ENCODE data around the gene ANKRD13D. TPM values are rescaled to one million over a fixed set of nuclear protein-coding genes. Genes with fewer than 3 reads are reported as not detected.

ANKRD13D gene
- total RNA-seq, 1 experiment from 2014 or later = 79.6 TPM

DNA sequence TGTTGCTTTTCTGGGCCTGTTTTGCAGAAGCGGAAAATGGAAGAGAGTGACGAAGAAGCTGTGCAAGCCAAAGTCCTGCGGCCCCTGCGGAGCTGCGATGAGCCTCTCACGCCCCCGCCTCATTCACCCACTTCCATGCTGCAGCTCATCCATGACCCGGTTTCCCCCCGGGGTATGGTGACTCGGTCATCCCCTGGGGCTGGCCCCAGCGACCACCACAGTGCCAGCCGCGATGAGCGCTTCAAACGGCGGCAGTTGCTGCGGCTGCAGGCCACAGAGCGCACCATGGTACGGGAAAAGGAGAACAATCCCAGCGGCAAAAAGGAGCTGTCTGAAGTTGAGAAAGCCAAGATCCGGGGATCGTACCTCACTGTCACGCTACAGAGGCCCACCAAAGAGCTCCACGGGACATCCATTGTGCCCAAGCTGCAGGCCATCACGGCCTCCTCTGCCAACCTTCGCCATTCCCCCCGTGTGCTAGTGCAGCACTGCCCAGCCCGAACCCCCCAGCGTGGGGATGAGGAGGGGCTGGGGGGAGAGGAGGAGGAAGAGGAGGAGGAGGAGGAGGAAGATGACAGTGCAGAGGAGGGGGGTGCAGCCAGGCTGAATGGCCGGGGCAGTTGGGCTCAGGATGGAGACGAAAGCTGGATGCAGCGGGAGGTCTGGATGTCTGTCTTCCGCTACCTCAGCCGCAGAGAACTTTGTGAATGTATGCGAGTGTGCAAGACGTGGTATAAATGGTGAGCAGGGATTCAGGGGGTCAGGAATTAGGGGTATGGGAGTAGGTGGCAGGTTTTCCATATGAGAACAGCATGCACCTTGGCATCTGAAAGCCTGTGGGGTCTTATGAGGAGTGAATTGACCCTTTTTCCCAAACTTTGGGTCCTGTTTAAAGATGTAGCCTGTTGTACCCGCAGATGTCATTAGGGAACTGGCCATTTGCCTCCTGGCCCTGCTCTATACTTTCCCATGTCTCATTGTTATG lies 38.8 kb upstream of the ANKRD13D start:
- Histone ChIP-seq H3K9me2 (ENCODE audit: insufficient read depth) (no peaks in the 10 kb centered on the region), H3F3A (ENCODE audit: insufficient read depth, low read depth) (peaks cover 82% of the 10 kb centered on the region), H3K9me3 (ENCODE audit: insufficient read depth, low read depth) (no peaks in the 10 kb centered on the region), H2AFZ (no peak overlapping the region), H3K79me2 (ENCODE audit: low read depth) (peaks cover 61% of the 10 kb centered on the region), H3K4me1 (replicated peaks; ENCODE audit: insufficient read depth) (peaks cover 64% of the 10 kb centered on the region), H3K4me2 (no peak overlapping the region), H3K36me3 (ENCODE audit: low read depth) (peaks cover 85% of the 10 kb centered on the region), H4K20me1 (ENCODE audit: insufficient read depth) (peaks cover 31% of the 10 kb centered on the region), H3K27me3 (ENCODE audit: insufficient read depth, low read depth) (no peaks in the 10 kb centered on the region), H3K4me3 (no peak overlapping the region), H3K27ac (no peak overlapping the region)
- POLR2A ChIA-PET (ENCODE audit: unreplicated experiment) = no interaction called here
- BruUV-seq (replicated peaks) = no TSS peak
- no peak for TF ChIP-seq EZH2 (IDR thresholded peaks at IDR 0.05; ENCODE audit: low read depth)
- intact Hi-C loops (cut with micrococcal nuclease; ENCODE audit: unreplicated experiment) = no loop called here
- DNase-seq = peak in 1 of 2 experiments; percentile 31
- CTCF ChIA-PET = no interaction called here

DNA sequence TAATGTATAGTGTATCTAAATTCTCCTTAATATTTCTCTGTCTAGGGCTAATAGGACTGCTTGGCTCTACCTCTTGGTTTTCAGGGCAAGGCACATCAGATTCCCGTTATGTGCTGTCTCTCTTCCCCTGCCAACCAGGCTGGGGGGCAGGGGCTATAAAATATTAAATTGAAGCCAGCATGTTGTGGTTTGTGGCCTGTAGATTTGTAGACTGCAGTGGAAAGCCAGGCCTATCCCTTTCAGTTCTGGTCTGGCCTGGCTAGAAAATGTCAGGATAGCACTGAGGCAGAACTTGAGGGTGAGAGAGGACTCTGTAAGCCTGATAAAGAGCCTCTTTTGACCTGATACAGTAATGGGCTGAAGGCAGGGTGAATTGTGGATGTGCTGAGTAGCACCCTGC lies 37.3 kb upstream of the ANKRD13D start:
- no peak for DNase-seq
- Histone ChIP-seq H3K27ac (0 out of 2 replicates have a peak overlapping the region, but pooled peaks have one; percentile 13), H3K4me1 (replicated peaks; ENCODE audit: insufficient read depth) (peaks cover 50% of the 10 kb centered on the region), H3K36me3 (ENCODE audit: low read depth) (peaks cover 83% of the 10 kb centered on the region), H4K20me1 (ENCODE audit: insufficient read depth) (peaks cover 24% of the 10 kb centered on the region), H3K4me2 (no peak overlapping the region), H2AFZ (no peak overlapping the region), H3F3A (ENCODE audit: insufficient read depth, low read depth) (peaks cover 81% of the 10 kb centered on the region), H3K79me2 (ENCODE audit: low read depth) (peaks cover 47% of the 10 kb centered on the region), H3K27me3 (ENCODE audit: insufficient read depth, low read depth) (no peaks in the 10 kb centered on the region), H3K4me3 (no peak overlapping the region), H3K9me2 (ENCODE audit: insufficient read depth) (no peaks in the 10 kb centered on the region), H3K9me3 (ENCODE audit: insufficient read depth, low read depth) (no peaks in the 10 kb centered on the region)
- CTCF ChIA-PET = interaction anchor here (0.6 kb wide), 2 partner anchors 15 to 20 kb away, joined by 3 read pairs; no protein-coding TSS in a partner anchor
- no TSS peak for BruUV-seq (replicated peaks)
- POLR2A ChIA-PET (ENCODE audit: unreplicated experiment) = no interaction called here
- no peak for TF ChIP-seq EZH2 (IDR thresholded peaks at IDR 0.05; ENCODE audit: low read depth)
- TF ChIP-seq CTCF (conservative IDR thresholded peaks at IDR 0.05) = no peak
- intact Hi-C loops (cut with micrococcal nuclease; ENCODE audit: unreplicated experiment) = no loop called here

GRCh38 chr11:67252831-67253239 lies 36.3 kb upstream of the ANKRD13D start:
- no peak for TF ChIP-seq EZH2 (IDR thresholded peaks at IDR 0.05; ENCODE audit: low read depth)
- peak; percentile 53 for TF ChIP-seq CTCF (conservative IDR thresholded peaks at IDR 0.05)
- intact Hi-C loops (cut with micrococcal nuclease; ENCODE audit: unreplicated experiment) = no loop called here
- peaks cover 47% of the 10 kb centered on the region for H3K79me2 ChIP-seq (ENCODE audit: low read depth)
- peaks cover 82% of the 10 kb centered on the region for H3K36me3 ChIP-seq (ENCODE audit: low read depth)
- no peak overlapping the region for H3K27ac ChIP-seq
- H3F3A ChIP-seq (ENCODE audit: insufficient read depth, low read depth) = peaks cover 82% of the 10 kb centered on the region
- H3K4me2 ChIP-seq = no peak overlapping the region
- no peak overlapping the region for H2AFZ ChIP-seq
- H4K20me1 ChIP-seq (ENCODE audit: insufficient read depth) = peaks cover 21% of the 10 kb centered on the region
- DNase-seq = no peak
- H3K9me3 ChIP-seq (ENCODE audit: insufficient read depth, low read depth) = no peaks in the 10 kb centered on the region
- CTCF ChIA-PET = interaction anchor here (0.5 to 1.3 kb wide), 4 partner anchors 9 to 171 kb away, joined by 3 to 5 read pairs (median 4); partner anchors contain the start of gene GRK2
- POLR2A ChIA-PET (ENCODE audit: unreplicated experiment) = no interaction called here
- H3K4me1 ChIP-seq (replicated peaks; ENCODE audit: insufficient read depth) = peaks cover 40% of the 10 kb centered on the region
- H3K27me3 ChIP-seq (ENCODE audit: insufficient read depth, low read depth) = no peaks in the 10 kb centered on the region
- BruUV-seq (replicated peaks) = no TSS peak
- H3K4me3 ChIP-seq = no peak overlapping the region
- H3K9me2 ChIP-seq (ENCODE audit: insufficient read depth) = no peaks in the 10 kb centered on the region

All from PC-9 (cell line).